Measurements from ENCODE around the gene RIC8A. TPM values are rescaled to one million over a fixed set of nuclear protein-coding genes. Genes with fewer than 3 reads are reported as not detected.

Gene RIC8A
- total and polyA plus RNA-seq, 2 of the 13 experiments (the other 11 are each of a cell fraction or from before 2014, with no cell fraction given): 62.1 to 63.8 TPM

DNA sequence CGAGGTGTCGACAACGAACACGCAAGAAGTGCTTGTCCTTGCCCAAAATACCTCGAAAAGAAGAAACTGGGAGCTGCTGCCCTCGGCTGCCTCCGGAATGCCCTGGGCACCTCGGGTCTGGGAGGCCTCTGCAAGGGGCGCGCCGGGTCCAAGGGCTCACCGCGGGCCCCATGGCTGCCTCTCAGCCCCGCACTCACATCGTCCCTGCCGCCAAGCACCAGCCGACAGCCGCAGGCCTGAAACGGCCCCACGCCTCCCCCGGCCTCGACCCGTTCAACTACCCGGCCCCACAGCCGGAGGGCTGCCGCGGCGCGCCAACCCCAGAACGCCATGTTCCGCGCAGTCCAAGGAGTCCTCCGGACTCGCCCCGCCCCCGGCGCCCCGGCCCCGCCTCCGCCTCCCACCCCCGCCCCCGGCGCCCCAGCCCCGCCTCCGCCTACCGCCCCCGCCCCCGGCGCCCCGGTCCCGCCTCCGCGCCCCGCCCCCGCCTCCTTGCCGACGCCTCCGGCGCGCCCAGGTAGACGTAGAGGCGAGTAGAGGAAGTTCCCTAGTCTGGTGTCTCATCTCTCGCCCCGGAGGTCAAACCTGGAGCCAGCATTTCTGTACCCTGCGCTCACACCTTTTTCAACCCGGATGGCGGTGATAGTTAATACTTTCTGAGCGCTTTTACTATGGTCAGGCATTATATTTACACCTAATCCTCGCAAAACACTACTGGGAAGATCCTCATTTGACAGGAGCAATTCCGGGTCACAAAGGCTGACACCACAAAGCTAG, 28.7 kb downstream of the RIC8A start, which contains the start of gene SIRT3 (continued):
- TF ChIP-seq BRD4 (CRISPR knock-in tag; IDR thresholded peaks at IDR 0.05): peak; percentile 76; the same call in 1 of the 2 replicates
- TF ChIP-seq, protein P1, sequence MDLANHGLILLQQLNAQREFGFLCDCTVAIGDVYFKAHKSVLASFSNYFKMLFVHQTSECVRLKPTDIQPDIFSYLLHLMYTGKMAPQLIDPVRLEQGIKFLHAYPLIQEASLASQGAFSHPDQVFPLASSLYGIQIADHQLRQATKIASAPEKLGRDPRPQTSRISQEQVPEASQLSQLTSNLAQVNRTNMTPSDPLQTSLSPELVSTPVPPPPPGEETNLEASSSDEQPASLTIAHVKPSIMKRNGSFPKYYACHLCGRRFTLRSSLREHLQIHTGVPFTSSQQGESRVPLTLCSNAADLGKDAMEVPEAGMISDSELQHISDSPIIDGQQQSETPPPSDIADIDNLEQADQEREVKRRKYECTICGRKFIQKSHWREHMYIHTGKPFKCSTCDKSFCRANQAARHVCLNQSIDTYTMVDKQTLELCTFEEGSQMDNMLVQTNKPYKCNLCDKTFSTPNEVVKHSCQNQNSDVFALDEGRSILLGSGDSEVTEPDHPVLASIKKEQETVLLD (CRISPR knock-in tag; IDR thresholded peaks at IDR 0.05; ENCODE audit: low read depth): no peak; the same call in 1 of the 2 replicates
- TF ChIP-seq MTA1 (CRISPR knock-in tag; IDR thresholded peaks at IDR 0.05; ENCODE audit: borderline replicate concordance): peak; percentile 63; the same call in 1 of the 2 replicates
- TF ChIP-seq CHD2 (IDR thresholded peaks at IDR 0.05; ENCODE audit: low read depth, low read length): no peak
- TF ChIP-seq HOXD1 (CRISPR knock-in tag; IDR thresholded peaks at IDR 0.05): 0 out of 2 replicates have a peak, but pooled peaks have one; percentile 49
- no peak for TF ChIP-seq TAF15 (IDR thresholded peaks at IDR 0.05; ENCODE audit: low read depth, low read length, poor library complexity, severe bottlenecking)
- TF ChIP-seq KDM2A (CRISPR knock-in tag; IDR thresholded peaks at IDR 0.05; ENCODE audit: borderline replicate concordance, low read depth): no peak
- TF ChIP-seq, protein P2, sequence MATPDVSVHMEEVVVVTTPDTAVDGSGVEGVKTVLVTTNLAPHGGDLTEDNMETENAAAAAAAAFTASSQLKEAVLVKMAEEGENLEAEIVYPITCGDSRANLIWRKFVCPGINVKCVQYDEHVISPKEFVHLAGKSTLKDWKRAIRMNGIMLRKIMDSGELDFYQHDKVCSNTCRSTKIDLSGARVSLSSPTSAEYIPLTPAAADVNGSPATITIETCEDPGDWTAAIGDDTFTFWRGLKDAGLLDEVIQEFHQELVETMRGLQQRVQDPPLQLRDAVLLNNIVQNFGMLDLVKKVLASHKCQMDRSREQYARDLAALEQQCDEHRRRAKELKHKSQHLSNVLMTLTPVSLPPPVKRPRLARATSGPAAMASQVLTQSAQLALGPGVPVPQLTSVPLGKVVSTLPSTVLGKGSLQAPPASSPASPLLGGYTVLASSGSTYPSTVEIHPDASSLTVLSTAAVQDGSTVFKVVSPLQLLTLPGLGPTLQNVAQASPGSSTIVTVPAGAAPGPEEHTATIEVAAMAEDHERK (CRISPR knock-in tag; IDR thresholded peaks at IDR 0.05; ENCODE audit: low read depth): no peak
- TF ChIP-seq, protein P3, sequence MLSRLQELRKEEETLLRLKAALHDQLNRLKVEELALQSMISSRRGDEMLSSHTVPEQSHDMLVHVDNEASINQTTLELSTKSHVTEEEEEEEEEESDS (CRISPR knock-in tag; IDR thresholded peaks at IDR 0.05; ENCODE audit: borderline replicate concordance): no peak
- no peak for TF ChIP-seq SRY (CRISPR knock-in tag; IDR thresholded peaks at IDR 0.05)
- TF ChIP-seq PCBP1 (IDR thresholded peaks at IDR 0.05; ENCODE audit: borderline replicate concordance, low read depth, low read length): no peak
- peak; percentile 19 for TF ChIP-seq MED8 (CRISPR knock-in tag; IDR thresholded peaks at IDR 0.05; ENCODE audit: insufficient replicate concordance)
- TF ChIP-seq, protein P4, sequence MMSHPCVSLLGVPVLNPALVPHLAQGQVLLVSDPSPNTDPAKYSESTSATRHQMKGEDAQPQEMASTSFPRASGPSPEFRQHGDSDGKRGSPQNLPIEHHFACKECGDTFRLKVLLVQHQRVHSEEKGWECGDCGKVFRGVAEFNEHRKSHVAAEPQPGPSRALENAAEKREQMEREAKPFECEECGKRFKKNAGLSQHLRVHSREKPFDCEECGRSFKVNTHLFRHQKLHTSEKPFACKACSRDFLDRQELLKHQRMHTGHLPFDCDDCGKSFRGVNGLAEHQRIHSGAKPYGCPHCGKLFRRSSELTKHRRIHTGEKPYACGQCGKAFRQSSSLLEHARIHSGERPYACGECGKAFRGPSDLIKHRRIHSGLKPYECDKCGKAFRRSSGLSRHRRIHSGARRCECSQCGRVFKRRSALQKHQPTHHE (CRISPR knock-in tag; IDR thresholded peaks at IDR 0.05; ENCODE audit: borderline replicate concordance): peak; percentile 36; the same call in 1 of the 2 replicates
- TF ChIP-seq ZNF432 (CRISPR knock-in tag; IDR thresholded peaks at IDR 0.05; ENCODE audit: borderline replicate concordance): no peak
- no peak for TF ChIP-seq ZNF251 (CRISPR knock-in tag; IDR thresholded peaks at IDR 0.05)
- TF ChIP-seq, protein P5, sequence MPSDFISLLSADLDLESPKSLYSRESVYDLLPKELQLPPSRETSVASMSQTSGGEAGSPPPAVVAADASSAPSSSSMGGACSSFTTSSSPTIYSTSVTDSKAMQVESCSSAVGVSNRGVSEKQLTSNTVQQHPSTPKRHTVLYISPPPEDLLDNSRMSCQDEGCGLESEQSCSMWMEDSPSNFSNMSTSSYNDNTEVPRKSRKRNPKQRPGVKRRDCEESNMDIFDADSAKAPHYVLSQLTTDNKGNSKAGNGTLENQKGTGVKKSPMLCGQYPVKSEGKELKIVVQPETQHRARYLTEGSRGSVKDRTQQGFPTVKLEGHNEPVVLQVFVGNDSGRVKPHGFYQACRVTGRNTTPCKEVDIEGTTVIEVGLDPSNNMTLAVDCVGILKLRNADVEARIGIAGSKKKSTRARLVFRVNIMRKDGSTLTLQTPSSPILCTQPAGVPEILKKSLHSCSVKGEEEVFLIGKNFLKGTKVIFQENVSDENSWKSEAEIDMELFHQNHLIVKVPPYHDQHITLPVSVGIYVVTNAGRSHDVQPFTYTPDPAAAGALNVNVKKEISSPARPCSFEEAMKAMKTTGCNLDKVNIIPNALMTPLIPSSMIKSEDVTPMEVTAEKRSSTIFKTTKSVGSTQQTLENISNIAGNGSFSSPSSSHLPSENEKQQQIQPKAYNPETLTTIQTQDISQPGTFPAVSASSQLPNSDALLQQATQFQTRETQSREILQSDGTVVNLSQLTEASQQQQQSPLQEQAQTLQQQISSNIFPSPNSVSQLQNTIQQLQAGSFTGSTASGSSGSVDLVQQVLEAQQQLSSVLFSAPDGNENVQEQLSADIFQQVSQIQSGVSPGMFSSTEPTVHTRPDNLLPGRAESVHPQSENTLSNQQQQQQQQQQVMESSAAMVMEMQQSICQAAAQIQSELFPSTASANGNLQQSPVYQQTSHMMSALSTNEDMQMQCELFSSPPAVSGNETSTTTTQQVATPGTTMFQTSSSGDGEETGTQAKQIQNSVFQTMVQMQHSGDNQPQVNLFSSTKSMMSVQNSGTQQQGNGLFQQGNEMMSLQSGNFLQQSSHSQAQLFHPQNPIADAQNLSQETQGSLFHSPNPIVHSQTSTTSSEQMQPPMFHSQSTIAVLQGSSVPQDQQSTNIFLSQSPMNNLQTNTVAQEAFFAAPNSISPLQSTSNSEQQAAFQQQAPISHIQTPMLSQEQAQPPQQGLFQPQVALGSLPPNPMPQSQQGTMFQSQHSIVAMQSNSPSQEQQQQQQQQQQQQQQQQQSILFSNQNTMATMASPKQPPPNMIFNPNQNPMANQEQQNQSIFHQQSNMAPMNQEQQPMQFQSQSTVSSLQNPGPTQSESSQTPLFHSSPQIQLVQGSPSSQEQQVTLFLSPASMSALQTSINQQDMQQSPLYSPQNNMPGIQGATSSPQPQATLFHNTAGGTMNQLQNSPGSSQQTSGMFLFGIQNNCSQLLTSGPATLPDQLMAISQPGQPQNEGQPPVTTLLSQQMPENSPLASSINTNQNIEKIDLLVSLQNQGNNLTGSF (CRISPR knock-in tag; IDR thresholded peaks at IDR 0.05): 0 out of 2 replicates have a peak, but pooled peaks have one; percentile 54
- TF ChIP-seq ZNF572 (CRISPR knock-in tag; IDR thresholded peaks at IDR 0.05): 0 out of 2 replicates have a peak, but pooled peaks have one; percentile 49
- no peak for TF ChIP-seq BRCA1 (CRISPR knock-in tag; IDR thresholded peaks at IDR 0.05)
- TF ChIP-seq EZH2 (conservative IDR thresholded peaks at IDR 0.05; ENCODE audit: low read depth, low read length): no peak
